Muscle layer of duodenum (tissue), 2 donors: ENCODE results near the gene SLC25A47.

ENCODE experiments used
- H3K27ac ChIP-seq: one replicate; pipeline ENCODE4 v1.7.0; 2013; ENCODE audit warnings: mild to moderate bottlenecking, low read length
- H3K27me3 ChIP-seq: one replicate; pipeline ENCODE4 v1.7.0; 2013; ENCODE audit warnings: low read depth, mild to moderate bottlenecking, control low read depth, low read length
- H3K36me3 ChIP-seq, 2 donors: one replicate each; pipeline ENCODE4 v1.7.0; 2013; ENCODE audit warnings: low read length in 2 of 2, control low read depth in 1 of 2, mild to moderate bottlenecking in 1 of 2; ENCODE audit not compliant: insufficient read depth in 2 of 2, control insufficient read depth in 1 of 2
- H3K4me1 ChIP-seq, 2 donors: one replicate each; pipeline ENCODE4 v1.7.0; 2013; ENCODE audit warnings: low read length in 2 of 2, mild to moderate bottlenecking in 2 of 2, control low read depth in 1 of 2, moderate library complexity in 1 of 2; ENCODE audit not compliant: insufficient read depth in 2 of 2, control insufficient read depth in 1 of 2
- H3K4me3 ChIP-seq, 2 donors: one replicate each; pipeline ENCODE4 v1.7.0; 2013; ENCODE audit warnings: low read length in 2 of 2, low read depth in 1 of 2, mild to moderate bottlenecking in 1 of 2
- H3K9me3 ChIP-seq, 2 donors: one replicate each; pipeline ENCODE4 v1.7.0; 2013; ENCODE audit warnings: low read length in 2 of 2, control low read depth in 1 of 2, mild to moderate bottlenecking in 1 of 2; ENCODE audit not compliant: control insufficient read depth in 1 of 2
- donor health status: healthy.

Gene SLC25A47

DNA sequence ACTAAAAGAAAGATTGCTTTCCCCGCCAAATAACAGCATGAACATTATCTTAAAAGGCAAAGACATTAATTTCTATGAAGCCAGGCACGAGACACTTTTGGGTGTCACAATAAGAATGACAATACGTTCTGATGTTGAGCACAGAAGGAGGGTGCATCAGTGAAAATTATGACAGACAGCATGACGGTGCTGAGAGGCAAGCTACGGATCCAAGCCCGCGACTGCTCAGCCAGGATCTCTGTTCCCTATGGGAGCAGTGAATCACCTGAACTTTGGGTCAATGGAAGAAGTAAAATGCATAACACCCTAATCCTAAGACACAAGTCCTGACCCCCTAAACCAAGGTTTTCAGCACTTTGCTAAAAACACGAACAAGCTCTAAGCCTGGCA, 51.7 kb downstream of the SLC25A47 start:
- Histone ChIP-seq H3K27ac (peak overlapping the region; percentile 99), H3K36me3 (peaks cover 0 to 10% of the 10 kb centered on the region in 2 donors), H3K9me3 (no peaks in the 10 kb centered on the region), H3K4me3 (peak overlapping the region; percentile 80 to 85), H3K27me3 (no peaks in the 10 kb centered on the region), H3K4me1 (peaks cover 6 to 31% of the 10 kb centered on the region in 2 donors)

DNA sequence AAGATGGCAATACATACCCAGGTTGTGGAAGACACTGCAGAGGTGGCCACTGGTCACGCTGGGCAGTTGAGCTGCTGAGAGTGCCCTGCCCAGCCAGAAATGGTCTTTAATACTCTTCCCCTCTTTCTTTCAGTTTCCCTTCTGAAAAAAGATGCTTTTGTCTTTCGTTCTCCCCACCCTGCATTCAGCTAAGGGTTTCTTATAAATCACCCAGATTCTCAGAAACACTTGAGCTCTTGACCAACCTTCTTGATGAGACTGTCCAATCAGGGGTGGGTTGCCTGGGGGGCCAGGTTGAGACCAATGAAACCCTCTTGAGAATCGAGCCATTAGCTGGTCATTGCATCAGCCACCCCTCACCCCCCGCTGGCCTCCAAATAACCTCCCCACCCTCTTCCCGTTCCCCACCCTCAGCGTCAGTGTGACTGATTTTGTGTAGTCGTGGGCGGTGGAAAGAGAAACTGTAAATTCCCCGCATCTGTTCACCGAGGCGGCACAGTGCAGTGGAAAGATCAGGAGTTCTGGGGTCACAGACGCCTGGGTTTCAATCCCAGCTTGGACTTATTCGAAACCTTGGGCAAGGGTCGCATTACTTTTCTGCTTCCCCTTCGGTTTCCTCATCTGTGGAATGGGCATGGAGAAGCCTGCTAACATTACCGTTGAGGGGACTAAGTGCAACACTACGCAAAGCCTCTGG, 52.3 kb downstream of the SLC25A47 start:
- peaks cover 6 to 31% of the 10 kb centered on the region in 2 donors for H3K4me1 ChIP-seq
- H3K36me3 ChIP-seq: peaks cover 0 to 10% of the 10 kb centered on the region in 2 donors
- peak overlapping the region; percentile 80 to 85 for H3K4me3 ChIP-seq
- H3K27me3 ChIP-seq: no peaks in the 10 kb centered on the region
- H3K27ac ChIP-seq: peak overlapping the region; percentile 99
- H3K9me3 ChIP-seq: no peaks in the 10 kb centered on the region

DNA sequence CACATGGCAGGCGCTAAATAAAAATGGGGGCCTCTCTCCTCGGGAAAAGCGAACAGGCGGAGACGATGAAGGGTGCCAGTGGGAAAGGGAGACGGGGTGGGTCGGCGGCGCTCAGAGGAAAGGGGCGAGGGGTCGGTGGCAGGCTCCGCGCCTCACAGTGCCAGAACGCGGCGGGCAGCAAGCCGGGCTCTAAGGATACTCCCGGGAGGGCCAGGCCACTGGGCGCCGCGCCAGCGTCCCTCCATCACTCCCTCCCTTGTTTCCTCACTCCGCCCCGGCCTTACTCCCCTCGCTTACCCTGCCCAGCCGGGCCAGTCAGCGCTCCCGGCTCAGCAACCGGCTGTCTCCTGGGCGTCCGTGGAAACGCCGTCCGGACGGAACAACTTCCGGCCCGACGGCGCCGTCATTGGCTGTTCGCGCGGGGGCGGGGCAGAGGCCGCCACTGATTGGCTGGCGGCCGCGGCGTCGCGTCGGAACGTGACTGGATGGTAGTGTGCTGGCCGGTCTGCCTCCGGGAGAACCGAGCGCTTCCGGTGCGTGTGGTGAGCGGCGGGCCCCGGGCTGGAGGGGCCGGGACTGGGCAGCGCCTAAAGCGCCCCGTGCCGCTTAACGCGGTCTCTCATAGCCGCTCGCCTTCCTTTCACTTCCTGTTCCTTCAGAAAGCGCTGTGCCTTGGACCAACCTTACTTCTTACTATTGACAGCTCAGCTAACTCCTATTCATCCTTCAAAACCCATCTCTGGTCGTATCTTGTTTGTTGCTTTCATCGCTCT, 53.0 kb downstream of the SLC25A47 start, which contains the start of gene WDR25:
WDR25 (plus strand) TSS at position 523 of the 773 bp plus-strand sequence.
- peak within 1 kb of the TSS; percentile 99 for H3K27ac ChIP-seq
- peaks cover 0 to 14% of the 10 kb centered on the region in 2 donors for H3K36me3 ChIP-seq
- peaks cover 6 to 31% of the 10 kb centered on the region in 2 donors for H3K4me1 ChIP-seq
- H3K4me3 ChIP-seq: peak within 1 kb of the TSS; percentile 80 to 85
- H3K9me3 ChIP-seq: no peaks in the 10 kb centered on the region
- H3K27me3 ChIP-seq: no peaks in the 10 kb centered on the region

DNA sequence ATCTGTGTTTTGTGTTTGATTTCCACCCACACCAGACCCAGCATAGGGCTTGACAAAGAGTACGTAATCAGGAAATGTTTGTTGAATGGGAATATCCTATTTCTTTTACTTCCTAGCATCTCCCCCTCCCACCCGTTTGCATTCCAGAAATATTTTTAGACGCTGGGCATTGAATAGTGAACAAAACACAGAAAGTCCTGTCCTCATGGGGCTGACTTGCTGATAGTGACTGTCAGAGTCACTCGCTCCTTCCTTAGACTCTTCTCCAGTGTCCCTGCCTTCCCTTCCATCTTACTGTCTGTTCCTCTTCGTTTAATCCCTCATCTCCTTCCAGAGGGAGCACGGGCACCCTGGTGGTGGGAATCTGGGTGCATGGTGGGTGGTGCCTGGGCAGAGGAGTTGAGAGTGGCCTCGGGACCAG, 53.6 kb downstream of the SLC25A47 start:
- Histone ChIP-seq H3K9me3 (no peaks in the 10 kb centered on the region), H3K27me3 (no peaks in the 10 kb centered on the region), H3K36me3 (peaks cover 2 to 20% of the 10 kb centered on the region in 2 donors), H3K4me1 (peaks cover 6 to 31% of the 10 kb centered on the region in 2 donors), H3K27ac (peak overlapping the region; percentile 88), H3K4me3 (peak overlapping the region; percentile 80 to 85)
